BLaER1 treated with 17β-estradiol and CSF1 and Interleukin-3, amounts not matched to agents 10 nM and 100 nM (cell line): ENCODE measurements around the gene MCL1.

Experiments used
- H3K27ac ChIP-seq, 11 experiments: shearing (Covaris generic); formaldehyde crosslinking; 2 replicates each; pipeline ENCODE4 v1.8.1; 2022
- H3K27me3 ChIP-seq, 11 experiments: shearing (Covaris generic); formaldehyde crosslinking; 2 replicates each; pipeline ENCODE4 v1.8.1; 2022
- H3K36me3 ChIP-seq, 11 experiments: shearing (Covaris generic); formaldehyde crosslinking; 2 replicates each; pipeline ENCODE4 v1.8.1; 2022
- H3K4me1 ChIP-seq, 10 experiments: shearing (Covaris generic); formaldehyde crosslinking; 2 replicates each; pipeline ENCODE4 v1.8.1; 2022
- H3K4me2 ChIP-seq, 11 experiments: shearing (Covaris generic); formaldehyde crosslinking; 2 replicates each; pipeline ENCODE4 v1.8.1; 2022
- H3K4me3 ChIP-seq, 10 experiments: shearing (Covaris generic); formaldehyde crosslinking; 2 replicates each; pipeline ENCODE4 v1.8.1; 2022
- H3K9ac ChIP-seq, 11 experiments: shearing (Covaris generic); formaldehyde crosslinking; 2 replicates each; pipeline ENCODE4 v1.8.1; 2022
- H3K9me3 ChIP-seq, 11 experiments: shearing (Covaris generic); formaldehyde crosslinking; replicated peaks in 1 of 11; 2 replicates each; pipeline ENCODE4 v1.8.1; 2022
- H4K20me1 ChIP-seq, 11 experiments: shearing (Covaris generic); formaldehyde crosslinking; 2 replicates each; pipeline ENCODE4 v1.8.1; 2022
- Cebpa-rat ChIP-seq, 11 experiments: shearing (Covaris generic); IDR thresholded peaks; 2 replicates each; pipeline ENCODE4 v1.8.1; 2022

MCL1 gene

DNA sequence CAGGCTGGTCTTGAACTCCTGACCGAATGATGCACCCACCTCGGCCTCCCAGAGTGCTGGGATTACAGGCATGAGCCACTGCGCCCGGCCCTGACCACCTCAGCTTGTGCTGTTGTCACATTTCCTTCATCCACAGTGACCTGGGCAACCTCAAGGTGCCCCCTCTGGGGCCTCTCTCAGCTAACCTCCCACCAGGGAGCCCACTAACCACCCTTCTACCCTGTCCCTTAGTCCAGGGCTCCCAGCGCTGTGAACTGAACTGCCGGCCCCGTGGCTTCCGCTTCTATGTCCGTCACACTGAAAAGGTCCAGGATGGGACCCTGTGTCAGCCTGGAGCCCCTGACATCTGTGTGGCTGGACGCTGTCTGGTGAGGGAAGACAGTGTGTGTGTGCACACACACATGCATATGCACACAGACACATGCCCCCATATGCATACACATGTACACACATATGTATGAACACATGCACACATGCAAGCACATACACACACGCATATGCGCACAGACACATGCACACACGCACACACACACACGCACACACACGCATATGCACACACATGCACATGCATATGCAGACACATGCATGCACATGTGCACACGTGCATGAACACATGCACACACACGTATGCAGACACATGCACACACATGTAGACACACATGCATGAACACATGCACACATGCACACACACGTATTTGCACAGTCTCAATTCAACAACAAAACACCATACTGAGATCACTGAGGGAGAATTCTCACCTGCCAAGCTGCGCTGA, 24.0 kb downstream of the MCL1 start:
- H4K20me1 ChIP-seq = peaks cover 0 to 46% (median 22%) of the 10 kb centered on the region in 11 experiments; a peak in 13 of 22 replicates
- no peaks in the 10 kb centered on the region for H3K27me3 ChIP-seq
- peak overlapping the region in 5 of 11 experiments; percentile 27 to 98 (median 96); a peak in 8 of 22 replicates for H3K4me2 ChIP-seq
- TF ChIP-seq Cebpa-rat (IDR thresholded peaks at IDR 0.05) = no peak
- H3K27ac ChIP-seq = peak overlapping the region in 4 of 11 experiments; percentile 14 to 96 (median 66); a peak in 3 of 22 replicates
- no peaks in the 10 kb centered on the region for H3K9me3 ChIP-seq
- peaks cover 0 to 72% (median 14%) of the 10 kb centered on the region in 11 experiments; a peak in 13 of 22 replicates for H3K36me3 ChIP-seq
- H3K4me3 ChIP-seq = no peak overlapping the region
- peaks cover 48 to 95% (median 70%) of the 10 kb centered on the region in 10 experiments for H3K4me1 ChIP-seq
- peak overlapping the region in 3 of 11 experiments; percentile 79 to 84 (median 81); a peak in 3 of 22 replicates for H3K9ac ChIP-seq

DNA sequence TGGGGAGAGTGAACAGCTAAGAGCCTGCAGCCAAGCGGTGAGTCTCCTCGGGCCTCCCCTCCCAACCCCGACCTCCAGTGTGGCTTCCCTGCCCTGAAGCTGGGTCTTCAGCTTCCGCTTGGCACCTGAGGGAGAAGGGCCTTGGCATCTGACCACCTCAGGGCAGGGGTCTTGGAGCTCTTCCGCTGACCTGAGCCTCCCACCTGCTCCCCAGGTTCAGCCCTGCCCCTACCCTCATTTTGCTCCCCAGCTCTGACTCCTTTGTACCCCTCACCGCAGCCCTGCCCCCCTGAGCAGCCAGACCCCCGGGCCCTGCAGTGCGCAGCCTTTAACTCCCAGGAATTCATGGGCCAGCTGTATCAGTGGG, 25.3 kb downstream of the MCL1 start:
- Histone ChIP-seq H3K9me3 (no peaks in the 10 kb centered on the region), H3K27ac (peak overlapping the region; percentile 83 to 96 (median 90)), H3K36me3 (peaks cover 0 to 60% (median 14%) of the 10 kb centered on the region in 11 experiments; a peak in 13 of 22 replicates), H3K4me1 (peaks cover 46 to 92% (median 68%) of the 10 kb centered on the region in 10 experiments), H3K4me3 (peak overlapping the region in 3 of 10 experiments; percentile 39 to 70 (median 60); a peak in 5 of 20 replicates), H3K27me3 (peaks cover 0 to 4% (median 0%) of the 10 kb centered on the region in 11 experiments; a peak in 2 of 22 replicates), H3K9ac (peak overlapping the region; percentile 73 to 86 (median 81); a peak in 20 of 22 replicates), H3K4me2 (peak overlapping the region in 10 of 11 experiments; percentile 87 to 98 (median 94); a peak in 19 of 22 replicates), H4K20me1 (peaks cover 0 to 33% (median 9%) of the 10 kb centered on the region in 11 experiments; a peak in 10 of 22 replicates)
- TF ChIP-seq Cebpa-rat (IDR thresholded peaks at IDR 0.05) = no peak

DNA sequence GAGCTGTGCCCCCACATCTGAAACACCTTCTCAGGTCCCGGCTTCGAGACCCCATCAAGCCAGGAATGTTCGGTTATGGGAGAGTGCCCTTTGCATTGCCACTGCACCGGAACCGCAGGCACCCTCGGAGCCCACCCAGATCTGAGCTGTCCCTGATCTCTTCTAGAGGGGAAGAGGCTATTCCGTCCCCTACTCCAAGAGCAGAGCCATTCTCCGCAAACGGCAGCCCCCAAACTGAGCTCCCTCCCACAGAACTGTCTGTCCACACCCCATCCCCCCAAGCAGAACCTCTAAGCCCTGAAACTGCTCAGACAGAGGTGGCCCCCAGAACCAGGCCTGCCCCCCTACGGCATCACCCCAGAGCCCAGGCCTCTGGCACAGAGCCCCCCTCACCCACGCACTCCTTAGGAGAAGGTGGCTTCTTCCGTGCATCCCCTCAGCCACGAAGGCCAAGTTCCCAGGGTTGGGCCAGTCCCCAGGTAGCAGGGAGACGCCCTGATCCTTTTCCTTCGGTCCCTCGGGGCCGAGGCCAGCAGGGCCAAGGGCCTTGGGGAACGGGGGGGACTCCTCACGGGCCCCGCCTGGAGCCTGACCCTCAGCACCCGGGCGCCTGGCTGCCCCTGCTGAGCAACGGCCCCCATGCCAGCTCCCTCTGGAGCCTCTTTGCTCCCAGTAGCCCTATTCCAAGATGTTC, 25.9 kb downstream of the MCL1 start:
- no peak for TF ChIP-seq Cebpa-rat (IDR thresholded peaks at IDR 0.05)
- peak overlapping the region; percentile 73 to 86 (median 81) for H3K9ac ChIP-seq
- peak overlapping the region; percentile 83 to 96 (median 90) for H3K27ac ChIP-seq
- H3K9me3 ChIP-seq = no peaks in the 10 kb centered on the region
- peaks cover 47 to 87% (median 65%) of the 10 kb centered on the region in 10 experiments for H3K4me1 ChIP-seq
- peaks cover 0 to 28% (median 6%) of the 10 kb centered on the region in 11 experiments; a peak in 7 of 22 replicates for H4K20me1 ChIP-seq
- peak overlapping the region in 7 of 10 experiments; percentile 39 to 70 (median 46); a peak in 11 of 20 replicates for H3K4me3 ChIP-seq
- H3K4me2 ChIP-seq = peak overlapping the region; percentile 74 to 98 (median 94); a peak in 21 of 22 replicates
- H3K27me3 ChIP-seq = peaks cover 0 to 9% (median 0%) of the 10 kb centered on the region in 11 experiments; a peak in 7 of 22 replicates
- H3K36me3 ChIP-seq = peaks cover 0 to 54% (median 14%) of the 10 kb centered on the region in 11 experiments; a peak in 13 of 22 replicates

DNA sequence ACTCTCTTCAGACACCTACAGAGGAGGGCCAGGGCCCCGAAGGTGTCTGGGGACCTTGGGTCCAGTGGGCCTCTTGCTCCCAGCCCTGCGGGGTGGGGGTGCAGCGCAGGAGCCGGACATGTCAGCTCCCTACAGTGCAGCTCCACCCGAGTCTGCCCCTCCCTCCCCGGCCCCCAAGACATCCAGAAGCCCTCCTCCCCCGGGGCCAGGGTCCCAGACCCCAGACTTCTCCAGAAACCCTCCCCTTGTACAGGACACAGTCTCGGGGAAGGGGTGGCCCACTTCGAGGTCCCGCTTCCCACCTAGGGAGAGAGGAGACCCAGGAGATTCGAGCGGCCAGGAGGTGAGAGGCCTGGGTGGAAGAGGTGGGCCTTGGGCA, 26.5 kb downstream of the MCL1 start:
- Histone ChIP-seq H3K27ac (peak overlapping the region; percentile 83 to 96 (median 90)), H3K9me3 (no peaks in the 10 kb centered on the region), H3K27me3 (peaks cover 0 to 15% (median 0%) of the 10 kb centered on the region in 11 experiments; a peak in 7 of 22 replicates), H3K9ac (peak overlapping the region; percentile 73 to 86 (median 81)), H4K20me1 (peaks cover 0 to 21% (median 0%) of the 10 kb centered on the region in 11 experiments; a peak in 6 of 22 replicates), H3K4me3 (peak overlapping the region in 8 of 10 experiments; percentile 13 to 70 (median 44); a peak in 14 of 20 replicates), H3K36me3 (peaks cover 0 to 48% (median 14%) of the 10 kb centered on the region in 11 experiments; a peak in 12 of 22 replicates), H3K4me1 (peaks cover 47 to 87% (median 69%) of the 10 kb centered on the region in 10 experiments), H3K4me2 (peak overlapping the region; percentile 74 to 98 (median 94))
- no peak for TF ChIP-seq Cebpa-rat (IDR thresholded peaks at IDR 0.05)

DNA sequence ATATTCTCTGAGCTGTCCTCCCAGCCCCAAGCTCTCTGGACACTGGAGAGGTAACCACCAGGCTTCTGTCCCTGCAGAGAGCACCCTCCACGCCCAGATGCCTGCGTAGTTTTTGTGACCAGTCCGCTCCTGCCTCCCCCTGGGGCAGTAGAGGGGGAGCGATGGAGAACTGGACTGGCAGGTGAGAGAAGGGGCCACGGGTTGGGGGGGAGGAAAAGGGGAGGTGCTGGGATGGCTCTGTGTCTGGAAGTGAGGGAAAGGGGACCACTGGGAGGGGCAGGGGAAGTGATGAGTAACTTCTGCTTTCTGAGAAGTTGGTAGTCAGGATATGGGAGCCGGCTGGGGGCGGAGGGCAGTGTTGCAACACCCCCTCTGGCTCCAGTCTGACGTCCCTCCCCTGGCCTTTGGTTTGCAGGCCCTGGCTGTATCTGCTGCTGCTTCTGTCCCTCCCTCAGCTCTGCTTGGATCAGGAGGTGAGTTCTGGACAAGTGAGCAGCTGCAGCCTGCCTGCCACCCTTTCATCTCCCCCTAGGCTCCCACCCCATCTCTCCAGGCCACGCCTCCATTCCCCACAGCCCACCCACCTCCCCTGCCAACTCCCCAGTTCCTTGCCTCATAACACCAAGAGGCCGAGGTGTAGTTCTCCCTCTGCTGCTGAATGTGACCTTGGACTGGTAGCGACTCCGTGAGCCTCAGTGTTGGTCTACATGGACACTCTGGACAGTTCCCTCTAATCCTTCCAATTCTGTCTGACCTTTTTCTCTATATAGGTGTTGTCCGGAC, 27.1 kb downstream of the MCL1 start:
- H3K4me2 ChIP-seq = peak overlapping the region; percentile 74 to 98 (median 94)

DNA sequence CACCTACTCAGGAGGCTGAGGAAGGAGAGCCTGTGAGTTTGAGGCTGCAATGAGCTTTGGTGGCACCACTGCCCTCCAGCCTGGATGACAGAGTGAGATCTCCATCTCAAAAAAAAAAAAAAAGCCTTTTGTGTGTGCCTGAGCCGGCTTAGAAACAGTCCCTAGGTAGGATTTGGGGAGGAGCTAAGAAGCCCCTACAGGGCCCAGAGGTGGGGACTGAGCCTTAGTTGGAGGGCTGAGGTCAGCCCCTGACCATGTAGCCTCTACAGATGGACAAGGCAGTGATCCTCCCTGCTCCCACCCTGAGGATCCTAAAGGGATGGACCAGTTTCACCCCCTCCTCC, 27.7 kb downstream of the MCL1 start:
- H3K4me1 ChIP-seq = peaks cover 47 to 90% (median 69%) of the 10 kb centered on the region in 10 experiments
- H3K4me3 ChIP-seq = peak overlapping the region in 9 of 10 experiments; percentile 15 to 72 (median 46); a peak in 14 of 20 replicates
- peaks cover 0 to 15% (median 0%) of the 10 kb centered on the region in 11 experiments; a peak in 7 of 22 replicates for H3K27me3 ChIP-seq
- no peak for TF ChIP-seq Cebpa-rat (IDR thresholded peaks at IDR 0.05)
- peak overlapping the region; percentile 70 to 90 (median 83) for H3K9ac ChIP-seq
- peak overlapping the region; percentile 83 to 96 (median 90) for H3K27ac ChIP-seq
- peaks cover 0 to 12% (median 0%) of the 10 kb centered on the region in 11 experiments; a peak in 4 of 22 replicates for H4K20me1 ChIP-seq
- peaks cover 0 to 38% (median 14%) of the 10 kb centered on the region in 11 experiments; a peak in 12 of 22 replicates for H3K36me3 ChIP-seq
- H3K9me3 ChIP-seq = no peaks in the 10 kb centered on the region
- peak overlapping the region; percentile 74 to 98 (median 94) for H3K4me2 ChIP-seq

More for the DNA sequence above, 27.1 kb downstream of the MCL1 start:
- Histone ChIP-seq H3K4me3 (peak overlapping the region in 8 of 10 experiments; percentile 42 to 72 (median 52); a peak in 15 of 20 replicates), H3K36me3 (peaks cover 0 to 42% (median 14%) of the 10 kb centered on the region in 11 experiments; a peak in 12 of 22 replicates), H3K9ac (peak overlapping the region; percentile 73 to 90 (median 83)), H3K27me3 (peaks cover 0 to 15% (median 0%) of the 10 kb centered on the region in 11 experiments; a peak in 7 of 22 replicates), H4K20me1 (peaks cover 0 to 15% (median 0%) of the 10 kb centered on the region in 11 experiments; a peak in 4 of 22 replicates), H3K4me1 (peaks cover 47 to 88% (median 69%) of the 10 kb centered on the region in 10 experiments), H3K27ac (peak overlapping the region; percentile 83 to 96 (median 90)), H3K9me3 (no peaks in the 10 kb centered on the region)
- TF ChIP-seq Cebpa-rat (IDR thresholded peaks at IDR 0.05) = peak; percentile 82 to 96 (median 93); a peak in 21 of 22 replicates

DNA sequence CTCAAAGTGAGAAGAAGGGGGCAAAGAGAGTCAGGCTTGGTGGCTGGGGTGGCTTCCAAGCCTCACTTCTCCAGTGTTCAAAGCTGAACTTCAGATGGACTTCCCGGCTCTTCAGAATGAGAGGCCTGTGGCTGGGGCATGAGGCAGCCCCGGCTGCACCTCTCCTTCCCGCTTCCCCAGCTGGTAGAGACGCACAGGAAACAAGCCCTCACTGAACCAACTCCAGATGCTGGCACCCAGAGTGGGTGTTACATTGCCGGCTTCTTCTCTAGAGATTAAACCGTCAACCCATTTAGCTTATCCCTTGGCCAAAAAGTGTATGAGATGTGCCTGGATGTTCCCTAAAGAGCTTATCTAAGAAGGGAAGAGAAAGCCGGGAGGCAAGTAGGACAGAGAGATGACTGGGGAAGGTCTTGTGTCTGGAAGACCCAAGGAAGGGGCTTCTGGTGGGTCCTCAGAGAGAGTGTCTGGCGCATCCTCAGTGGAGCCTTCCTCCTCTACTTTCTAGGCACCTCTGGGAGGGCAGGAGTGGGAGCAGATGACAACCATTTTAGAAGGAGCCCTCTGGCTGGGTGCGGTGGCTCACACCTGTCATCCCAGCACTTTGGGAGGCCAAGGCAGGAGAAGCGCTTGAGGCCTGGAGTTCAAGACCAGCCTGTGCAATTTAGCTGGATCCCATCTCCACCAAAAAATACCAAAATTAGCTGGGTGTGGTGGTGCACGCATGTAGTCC, 28.2 kb downstream of the MCL1 start:
- H3K27me3 ChIP-seq = peaks cover 0 to 15% (median 0%) of the 10 kb centered on the region in 11 experiments; a peak in 7 of 22 replicates
- H3K4me2 ChIP-seq = peak overlapping the region; percentile 74 to 98 (median 94)
- peaks cover 47 to 88% (median 69%) of the 10 kb centered on the region in 10 experiments for H3K4me1 ChIP-seq
- H4K20me1 ChIP-seq = peaks cover 0 to 7% (median 0%) of the 10 kb centered on the region in 11 experiments; a peak in 4 of 22 replicates
- peak overlapping the region; percentile 83 to 96 (median 90) for H3K27ac ChIP-seq
- H3K36me3 ChIP-seq = peaks cover 0 to 33% (median 10%) of the 10 kb centered on the region in 11 experiments; a peak in 12 of 22 replicates
- no peaks in the 10 kb centered on the region for H3K9me3 ChIP-seq
- no peak for TF ChIP-seq Cebpa-rat (IDR thresholded peaks at IDR 0.05)
- H3K4me3 ChIP-seq = peak overlapping the region in 8 of 10 experiments; percentile 7 to 72 (median 51); a peak in 14 of 20 replicates
- H3K9ac ChIP-seq = peak overlapping the region; percentile 70 to 90 (median 83)
